B cell (primary cell): Measurements from ENCODE around the gene LRIT1.

Source experiments
- EZH2 ChIP-seq: IDR thresholded peaks from 2 replicates; pipeline ENCODE4 v1.6.1; 2012; ENCODE audit warnings: borderline replicate concordance, low read depth, mild to moderate bottlenecking, moderate library complexity, low read length; ENCODE audit not compliant: insufficient read depth, poor library complexity, severe bottlenecking
- TF ChIP-seq, protein P1 (sequence below): fragments of 200-600 bp; IDR thresholded peaks from one replicate; pipeline ENCODE4 v1.8.0; 2022; ENCODE audit warnings: antibody characterized with exemption, mild to moderate bottlenecking

DNA sequence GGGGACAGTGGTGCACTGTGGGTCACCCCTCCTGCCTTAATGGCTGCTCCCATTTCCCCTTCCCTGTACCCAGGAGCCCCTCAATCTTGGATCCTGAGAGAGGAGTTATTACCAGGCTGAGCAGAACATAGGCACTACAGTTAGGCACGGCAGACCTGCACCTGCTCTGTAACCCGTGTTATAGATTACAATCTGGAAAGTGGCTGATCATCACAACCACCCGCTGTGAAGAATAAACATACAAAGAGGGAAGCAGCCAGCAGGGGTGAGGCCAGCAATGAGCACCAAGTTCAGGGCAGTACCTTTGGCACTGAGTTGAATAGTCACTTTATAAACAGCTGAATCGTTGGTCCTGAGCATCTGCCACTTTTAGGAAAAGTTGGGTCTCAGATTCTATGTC is 45.3 kb downstream of the LRIT1 start:
- TF ChIP-seq, protein P1, sequence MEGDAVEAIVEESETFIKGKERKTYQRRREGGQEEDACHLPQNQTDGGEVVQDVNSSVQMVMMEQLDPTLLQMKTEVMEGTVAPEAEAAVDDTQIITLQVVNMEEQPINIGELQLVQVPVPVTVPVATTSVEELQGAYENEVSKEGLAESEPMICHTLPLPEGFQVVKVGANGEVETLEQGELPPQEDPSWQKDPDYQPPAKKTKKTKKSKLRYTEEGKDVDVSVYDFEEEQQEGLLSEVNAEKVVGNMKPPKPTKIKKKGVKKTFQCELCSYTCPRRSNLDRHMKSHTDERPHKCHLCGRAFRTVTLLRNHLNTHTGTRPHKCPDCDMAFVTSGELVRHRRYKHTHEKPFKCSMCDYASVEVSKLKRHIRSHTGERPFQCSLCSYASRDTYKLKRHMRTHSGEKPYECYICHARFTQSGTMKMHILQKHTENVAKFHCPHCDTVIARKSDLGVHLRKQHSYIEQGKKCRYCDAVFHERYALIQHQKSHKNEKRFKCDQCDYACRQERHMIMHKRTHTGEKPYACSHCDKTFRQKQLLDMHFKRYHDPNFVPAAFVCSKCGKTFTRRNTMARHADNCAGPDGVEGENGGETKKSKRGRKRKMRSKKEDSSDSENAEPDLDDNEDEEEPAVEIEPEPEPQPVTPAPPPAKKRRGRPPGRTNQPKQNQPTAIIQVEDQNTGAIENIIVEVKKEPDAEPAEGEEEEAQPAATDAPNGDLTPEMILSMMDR, result no peak
- no peak for TF ChIP-seq EZH2
